ENCODE results near the gene RASGEF1B.

RASGEF1B gene

GRCh38 chr4:81495345-81495744, 23.6 kb upstream of the RASGEF1B start:
- Histone ChIP-seq H3K4me1 (no peaks in the 10 kb centered on the region), H3K9me3 (no peaks in the 10 kb centered on the region)

GRCh38 chr4:81494031-81494431, 22.3 kb upstream of the RASGEF1B start:
- Histone ChIP-seq H3K36me3 (no peaks in the 10 kb centered on the region), H3K4me3 (ENCODE audit: low read depth, low read length) (no peak overlapping the region), H3K9me3 (no peaks in the 10 kb centered on the region), H3K27me3 (no peaks in the 10 kb centered on the region), H3K4me1 (no peaks in the 10 kb centered on the region)
- no peak for DNase-seq
- no peak for TF ChIP-seq CTCF (IDR thresholded peaks at IDR 0.05; ENCODE audit: low read depth, low read length)

More at GRCh38 chr4:81495345-81495744, 23.6 kb upstream of the RASGEF1B start:
- DNase-seq, result no peak
- Histone ChIP-seq H3K4me3 (ENCODE audit: low read depth, low read length) (no peak overlapping the region), H3K36me3 (no peaks in the 10 kb centered on the region), H3K27me3 (no peaks in the 10 kb centered on the region)
- no peak for TF ChIP-seq CTCF (IDR thresholded peaks at IDR 0.05; ENCODE audit: low read depth, low read length)

DNA sequence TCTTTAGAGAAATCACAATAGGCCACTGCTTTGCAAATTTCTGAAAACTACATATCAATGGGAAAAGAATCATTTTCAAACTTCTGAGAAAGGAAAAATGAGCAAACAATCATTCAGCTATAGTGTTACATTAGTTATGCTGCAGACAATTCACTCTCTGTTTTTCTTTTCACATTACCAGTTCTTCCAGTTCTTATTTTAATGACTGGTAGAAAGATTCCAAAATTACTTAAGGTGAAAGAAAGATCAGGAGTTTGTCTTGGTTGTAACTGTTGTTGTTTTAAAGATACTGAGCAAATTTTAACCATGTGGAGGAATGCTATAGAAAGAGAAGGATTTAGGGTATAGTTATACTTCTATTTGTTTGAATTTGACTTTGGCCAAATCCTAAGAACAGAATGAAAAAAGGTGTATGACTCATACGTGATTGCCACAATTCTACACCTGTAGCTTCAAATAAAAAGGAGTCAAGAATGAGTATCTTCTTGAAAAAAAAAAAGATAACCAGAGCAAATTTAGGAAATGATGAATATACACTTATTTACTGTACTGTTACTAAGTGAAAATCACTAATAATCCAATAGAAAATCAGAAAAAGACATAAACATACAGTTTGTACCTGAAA, 21.0 kb upstream of the RASGEF1B start:
- TF ChIP-seq CTCF (IDR thresholded peaks at IDR 0.05; ENCODE audit: low read depth, low read length), result no peak
- Histone ChIP-seq H3K9me3 (no peaks in the 10 kb centered on the region), H3K27me3 (no peaks in the 10 kb centered on the region), H3K36me3 (no peaks in the 10 kb centered on the region), H3K4me3 (ENCODE audit: low read depth, low read length) (no peak overlapping the region), H3K4me1 (no peaks in the 10 kb centered on the region)
- DNase-seq, result no peak

- H3K27me3 ChIP-seq, result no peaks in the 10 kb centered on the region
- H3K36me3 ChIP-seq, result no peaks in the 10 kb centered on the region
- H3K9me3 ChIP-seq, result no peaks in the 10 kb centered on the region
- H3K4me1 ChIP-seq, result no peaks in the 10 kb centered on the region
- no peak for TF ChIP-seq CTCF (IDR thresholded peaks at IDR 0.05; ENCODE audit: low read depth, low read length)
- no peak overlapping the region for H3K4me3 ChIP-seq (ENCODE audit: low read depth, low read length)
- DNase-seq, result no peak
These were observed 20.2 kb upstream of the RASGEF1B start for GRCh38 chr4:81491943-81492342.

DNA sequence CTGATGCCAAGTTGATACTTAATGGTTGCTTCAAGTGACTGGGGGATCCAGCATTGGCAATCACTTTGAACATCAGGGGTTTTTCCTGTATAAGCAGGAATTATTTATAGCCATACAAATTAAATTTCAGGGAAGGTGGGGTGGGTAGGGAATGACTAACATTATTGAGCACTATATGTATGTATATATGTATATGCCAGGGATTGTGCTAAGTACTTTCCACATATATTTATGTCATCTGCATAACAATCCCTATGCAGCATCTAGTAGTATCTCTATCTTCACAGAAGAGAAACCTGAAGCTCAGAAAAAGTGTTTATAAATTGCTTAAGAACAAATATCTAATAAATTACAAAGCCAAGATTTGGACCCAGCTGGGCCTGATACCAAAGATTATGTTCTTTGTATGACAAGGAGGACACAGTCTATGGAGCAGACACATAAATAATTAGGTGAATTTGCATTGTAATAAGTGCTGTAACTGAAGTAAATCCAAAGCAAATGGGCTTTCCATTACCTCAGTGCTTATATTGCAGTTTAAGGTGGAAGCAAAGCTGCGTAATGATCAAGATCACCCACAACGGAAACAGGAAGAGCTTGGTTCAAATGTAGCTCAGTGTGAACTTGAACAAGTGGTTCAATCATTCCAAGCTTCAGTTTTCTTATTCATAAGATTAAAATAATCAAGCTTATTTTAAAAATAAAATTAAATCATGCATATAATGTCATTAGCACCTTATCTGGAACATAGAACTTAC, 18.9 kb upstream of the RASGEF1B start:
- H3K9me3 ChIP-seq, result no peaks in the 10 kb centered on the region
- H3K4me1 ChIP-seq, result no peaks in the 10 kb centered on the region
- no peak overlapping the region for H3K4me3 ChIP-seq (ENCODE audit: low read depth, low read length)
- no peak for DNase-seq
- TF ChIP-seq CTCF (IDR thresholded peaks at IDR 0.05; ENCODE audit: low read depth, low read length), result no peak
- H3K27me3 ChIP-seq, result no peaks in the 10 kb centered on the region
- H3K36me3 ChIP-seq, result no peaks in the 10 kb centered on the region

GRCh38 chr4:81486502-81486901, 14.8 kb upstream of the RASGEF1B start:
- Histone ChIP-seq H3K9me3 (no peaks in the 10 kb centered on the region), H3K27me3 (no peaks in the 10 kb centered on the region; the same call in 1 of the 2 replicates), H3K36me3 (no peaks in the 10 kb centered on the region), H3K4me1 (no peaks in the 10 kb centered on the region), H3K4me3 (ENCODE audit: low read depth, low read length) (no peak overlapping the region)
- DNase-seq, result no peak
- no peak for TF ChIP-seq CTCF (IDR thresholded peaks at IDR 0.05; ENCODE audit: low read depth, low read length)
